CD4-positive, alpha-beta T cell treated with Interleukin-15 for 4 hours (primary cell): Measurements from ENCODE around the gene POU2F1.

Experiments used
- DNase-seq: peaks from one replicate; pipeline ENCODE4 v3.0.0-alpha.2; 2020; ENCODE audit warnings: low spot score

The POU2F1 gene

GRCh38 chr1:167467752-167468151 lies 247.1 kb downstream of the POU2F1 start:
- no peak for DNase-seq

DNA sequence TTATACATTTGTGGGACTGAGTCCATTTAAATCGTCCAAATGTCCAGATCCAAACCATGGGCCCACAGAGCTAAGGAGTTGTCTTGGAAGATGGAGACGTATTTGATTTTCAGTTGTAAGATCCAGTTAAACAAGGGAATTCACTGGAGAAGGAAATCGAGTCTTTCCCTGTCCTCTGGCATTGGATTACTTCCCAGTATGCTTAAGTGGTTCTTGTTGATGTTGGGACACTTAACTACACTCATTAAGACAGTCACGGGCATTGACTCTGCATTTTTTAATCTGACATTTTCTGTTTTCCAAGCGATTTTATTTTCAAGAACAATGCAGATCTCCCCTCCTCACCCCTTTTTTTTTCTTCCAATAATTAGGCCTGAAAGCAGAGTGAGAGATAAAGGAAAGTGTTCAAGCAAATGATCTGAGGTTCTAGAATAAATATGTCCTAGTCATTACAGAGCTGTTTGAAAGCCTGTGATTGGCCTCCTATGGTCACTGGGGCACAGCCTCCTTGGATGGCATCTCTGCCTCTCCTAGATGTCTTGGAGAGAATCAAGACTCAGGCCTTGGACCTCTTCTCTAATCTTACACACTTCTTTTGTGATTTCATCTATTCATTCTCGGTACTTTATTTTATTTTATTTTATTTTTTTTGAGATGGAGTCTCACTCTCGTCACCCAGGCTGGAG lies 248.7 kb downstream of the POU2F1 start:
- no peak for DNase-seq

DNA sequence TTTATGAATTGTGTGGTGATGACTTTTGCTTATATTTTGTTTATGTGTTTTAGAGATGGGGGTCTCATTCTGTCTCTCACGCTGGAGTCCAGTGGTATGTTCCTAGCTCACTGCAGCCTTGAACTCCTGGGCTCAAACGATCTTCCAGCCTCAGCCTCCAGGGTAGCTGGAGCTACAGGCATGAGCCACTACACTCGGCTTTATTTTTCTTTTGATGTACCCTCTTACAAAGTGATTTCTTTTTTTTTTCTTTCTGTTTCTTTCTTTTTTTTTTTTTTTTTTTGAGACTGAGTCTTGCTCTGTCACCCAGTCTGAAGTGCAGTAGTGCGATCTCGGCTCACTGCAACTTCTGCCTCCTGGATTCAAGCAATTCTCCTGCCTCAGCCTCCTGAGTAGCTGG lies 250.9 kb downstream of the POU2F1 start:
- no peak for DNase-seq

GRCh38 chr1:167472752-167473521 lies 252.3 kb downstream of the POU2F1 start:
- no peak for DNase-seq

- no peak for DNase-seq
Observed at GRCh38 chr1:167473761-167474160, 253.1 kb downstream of the POU2F1 start.

GRCh38 chr1:167474191-167474641 lies 253.5 kb downstream of the POU2F1 start:
- DNase-seq: no peak

DNA sequence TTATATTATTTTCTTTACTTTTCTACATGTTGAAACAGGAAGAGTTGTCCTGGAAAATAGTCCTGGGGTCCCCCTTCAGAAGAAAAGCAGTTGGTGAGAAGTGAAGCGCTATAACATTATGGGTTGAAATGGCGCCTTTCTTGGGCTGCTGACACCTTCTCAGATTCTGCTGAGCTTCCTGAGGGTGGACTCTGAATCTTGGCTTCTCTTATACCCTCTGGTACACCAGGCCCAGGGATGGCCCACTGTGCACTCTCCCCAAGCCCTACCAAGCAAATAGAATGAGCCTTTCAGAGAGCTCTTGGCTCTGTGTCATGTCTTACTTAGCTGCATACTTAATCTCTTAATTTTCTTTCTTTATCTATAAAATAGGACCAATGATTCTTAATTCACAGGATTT lies 255.4 kb downstream of the POU2F1 start:
- no peak for DNase-seq
